ENCODE results near the gene UROC1.

Gene UROC1

GRCh38 chr3:126543457-126544061, 26.0 kb upstream of the UROC1 start:
- Histone ChIP-seq H3K56ac (ENCODE audit: low read length) (no peak overlapping the region), H2AK5ac (ENCODE audit: low read length) (no peak overlapping the region), H2BK120ac (ENCODE audit: low read depth, low read length) (no peak overlapping the region), H4K5ac (ENCODE audit: low read length) (no peak overlapping the region), H3K4me2 (ENCODE audit: low read length) (no peak overlapping the region), H3K23ac (ENCODE audit: low read length) (no peak overlapping the region), H2BK5ac (ENCODE audit: low read length) (no peak overlapping the region), H3K4me3 (ENCODE audit: low read length) (no peak overlapping the region), H3K4me1 (ENCODE audit: control insufficient read depth, low read depth, low read length) (no peaks in the 10 kb centered on the region), H3K27me3 (ENCODE audit: insufficient read depth, low read length, poor library complexity) (no peaks in the 10 kb centered on the region), H3K36me3 (ENCODE audit: control insufficient read depth, insufficient read depth, low read length) (no peaks in the 10 kb centered on the region), H2BK15ac (replicated peaks; ENCODE audit: low read depth) (no peak overlapping the region), H3K79me2 (ENCODE audit: control insufficient read depth, insufficient read depth, low read length) (no peaks in the 10 kb centered on the region), H4K8ac (ENCODE audit: low read depth, low read length) (no peak overlapping the region), H3K9ac (ENCODE audit: low read length) (no peak overlapping the region), H3K79me1 (ENCODE audit: low read length) (no peaks in the 10 kb centered on the region), H3K27ac (ENCODE audit: low read depth, low read length) (no peak overlapping the region), H3K18ac (ENCODE audit: low read length) (no peak overlapping the region), H3K4ac (ENCODE audit: low read depth, low read length) (no peak overlapping the region)
- no CpG with 5 or more reads among the region's 2 CpGs for WGBS (ENCODE audit: extremely low coverage, insufficient coverage, low lambda C conversion rate)
- no peak for DNase-seq

DNA sequence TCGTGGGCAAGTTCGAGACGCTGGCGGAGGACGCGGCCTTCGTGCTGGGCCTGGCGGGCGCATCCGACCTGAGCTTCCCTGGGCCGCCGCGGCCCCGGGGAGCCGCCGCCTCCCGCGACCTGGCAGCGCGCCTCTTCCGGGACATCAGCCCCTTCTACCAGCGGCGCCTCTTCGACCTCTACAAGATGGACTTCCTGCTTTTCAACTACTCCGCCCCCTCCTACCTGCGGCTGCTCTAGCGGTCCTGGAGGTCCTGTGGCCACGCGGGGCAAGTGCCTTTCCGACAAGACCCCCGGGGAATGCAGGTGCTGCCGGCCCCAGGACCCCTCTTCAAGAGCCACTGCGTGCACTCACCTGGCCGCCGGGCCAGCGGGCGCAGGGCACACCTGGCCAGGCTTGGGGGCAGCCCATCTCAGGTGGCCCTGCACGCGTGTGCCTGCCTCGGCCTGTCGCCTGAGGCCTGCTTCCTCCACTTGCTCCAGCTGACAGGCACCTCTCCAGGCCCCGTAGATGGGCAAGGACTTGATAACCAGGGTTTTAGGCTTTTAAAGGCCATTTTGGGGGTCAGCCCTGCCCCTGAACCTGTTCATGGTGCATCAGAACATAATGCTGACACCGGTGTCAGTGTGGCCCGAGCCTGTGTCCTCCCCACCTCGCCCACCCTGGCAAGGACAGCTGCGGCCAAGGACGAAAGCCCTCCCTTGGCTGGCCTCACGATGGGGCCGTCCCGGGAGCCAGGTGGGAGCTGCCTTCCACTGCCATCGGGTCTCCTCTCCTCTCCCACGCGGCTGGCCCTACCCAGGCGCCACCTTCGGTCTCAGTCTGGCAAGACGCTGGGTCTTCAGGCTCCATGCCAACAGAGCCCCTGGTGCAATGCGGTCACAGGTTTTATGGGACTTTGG, 25.0 kb upstream of the UROC1 start:
- DNase-seq = no peak
- Histone ChIP-seq H3K27me3 (ENCODE audit: insufficient read depth, low read length, poor library complexity) (no peaks in the 10 kb centered on the region), H3K23ac (ENCODE audit: low read length) (no peak overlapping the region), H3K4ac (ENCODE audit: low read depth, low read length) (no peak overlapping the region), H3K4me2 (ENCODE audit: low read length) (no peak overlapping the region), H4K5ac (ENCODE audit: low read length) (no peak overlapping the region), H2BK120ac (ENCODE audit: low read depth, low read length) (no peak overlapping the region), H3K56ac (ENCODE audit: low read length) (no peak overlapping the region), H3K18ac (ENCODE audit: low read length) (no peak overlapping the region), H3K79me1 (ENCODE audit: low read length) (no peaks in the 10 kb centered on the region), H3K79me2 (ENCODE audit: control insufficient read depth, insufficient read depth, low read length) (no peaks in the 10 kb centered on the region), H3K27ac (ENCODE audit: low read depth, low read length) (no peak overlapping the region), H3K9ac (ENCODE audit: low read length) (no peak overlapping the region), H4K8ac (ENCODE audit: low read depth, low read length) (no peak overlapping the region), H2AK5ac (ENCODE audit: low read length) (no peak overlapping the region), H3K36me3 (ENCODE audit: control insufficient read depth, insufficient read depth, low read length) (no peaks in the 10 kb centered on the region), H2BK5ac (ENCODE audit: low read length) (no peak overlapping the region), H3K4me3 (ENCODE audit: low read length) (no peak overlapping the region), H2BK15ac (replicated peaks; ENCODE audit: low read depth) (no peak overlapping the region), H3K4me1 (ENCODE audit: control insufficient read depth, low read depth, low read length) (no peaks in the 10 kb centered on the region)
- no CpG with 5 or more reads among the region's 57 CpGs for WGBS (ENCODE audit: extremely low coverage, insufficient coverage, low lambda C conversion rate)

DNA sequence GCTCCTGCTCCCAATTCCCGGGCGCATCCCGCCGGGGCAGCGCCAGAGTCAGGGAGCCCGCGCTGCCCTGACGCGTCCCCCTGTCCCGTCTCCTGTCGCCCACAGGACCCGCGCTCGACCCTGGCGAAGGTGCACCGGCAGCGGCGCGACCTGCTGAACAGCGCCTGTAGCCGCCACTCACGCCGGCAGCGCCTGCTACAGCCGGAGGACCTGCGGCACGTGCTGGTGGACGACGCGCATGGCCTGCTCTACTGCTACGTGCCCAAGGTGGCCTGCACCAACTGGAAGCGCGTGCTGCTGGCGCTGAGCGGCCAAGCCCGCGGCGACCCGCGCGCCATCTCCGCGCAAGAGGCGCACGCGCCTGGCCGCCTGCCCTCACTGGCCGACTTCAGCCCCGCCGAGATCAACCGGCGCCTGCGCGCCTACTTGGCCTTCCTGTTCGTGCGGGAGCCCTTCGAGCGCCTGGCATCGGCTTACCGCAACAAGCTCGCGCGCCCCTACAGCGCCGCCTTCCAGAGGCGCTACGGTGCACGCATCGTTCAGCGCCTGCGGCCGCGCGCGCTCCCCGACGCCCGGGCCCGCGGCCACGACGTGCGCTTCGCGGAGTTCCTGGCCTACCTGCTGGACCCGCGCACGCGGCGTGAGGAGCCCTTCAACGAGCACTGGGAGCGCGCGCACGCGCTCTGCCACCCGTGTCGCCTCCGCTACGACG, 24.2 kb upstream of the UROC1 start:
- Histone ChIP-seq H3K27me3 (ENCODE audit: insufficient read depth, low read length, poor library complexity) (no peaks in the 10 kb centered on the region), H2BK5ac (ENCODE audit: low read length) (no peak overlapping the region), H3K4me2 (ENCODE audit: low read length) (no peak overlapping the region), H2AK5ac (ENCODE audit: low read length) (no peak overlapping the region), H4K8ac (ENCODE audit: low read depth, low read length) (no peak overlapping the region), H3K79me2 (ENCODE audit: control insufficient read depth, insufficient read depth, low read length) (no peaks in the 10 kb centered on the region), H3K4ac (ENCODE audit: low read depth, low read length) (no peak overlapping the region), H3K56ac (ENCODE audit: low read length) (no peak overlapping the region), H3K36me3 (ENCODE audit: control insufficient read depth, insufficient read depth, low read length) (no peaks in the 10 kb centered on the region), H4K5ac (ENCODE audit: low read length) (no peak overlapping the region), H2BK15ac (replicated peaks; ENCODE audit: low read depth) (no peak overlapping the region), H3K18ac (ENCODE audit: low read length) (no peak overlapping the region), H2BK120ac (ENCODE audit: low read depth, low read length) (no peak overlapping the region), H3K27ac (ENCODE audit: low read depth, low read length) (no peak overlapping the region), H3K4me1 (ENCODE audit: control insufficient read depth, low read depth, low read length) (no peaks in the 10 kb centered on the region), H3K23ac (ENCODE audit: low read length) (no peak overlapping the region), H3K4me3 (ENCODE audit: low read length) (no peak overlapping the region), H3K79me1 (ENCODE audit: low read length) (no peaks in the 10 kb centered on the region), H3K9ac (ENCODE audit: low read length) (no peak overlapping the region)
- DNase-seq = no peak
- no CpG with 5 or more reads among the region's 101 CpGs for WGBS (ENCODE audit: extremely low coverage, insufficient coverage, low lambda C conversion rate)

DNA sequence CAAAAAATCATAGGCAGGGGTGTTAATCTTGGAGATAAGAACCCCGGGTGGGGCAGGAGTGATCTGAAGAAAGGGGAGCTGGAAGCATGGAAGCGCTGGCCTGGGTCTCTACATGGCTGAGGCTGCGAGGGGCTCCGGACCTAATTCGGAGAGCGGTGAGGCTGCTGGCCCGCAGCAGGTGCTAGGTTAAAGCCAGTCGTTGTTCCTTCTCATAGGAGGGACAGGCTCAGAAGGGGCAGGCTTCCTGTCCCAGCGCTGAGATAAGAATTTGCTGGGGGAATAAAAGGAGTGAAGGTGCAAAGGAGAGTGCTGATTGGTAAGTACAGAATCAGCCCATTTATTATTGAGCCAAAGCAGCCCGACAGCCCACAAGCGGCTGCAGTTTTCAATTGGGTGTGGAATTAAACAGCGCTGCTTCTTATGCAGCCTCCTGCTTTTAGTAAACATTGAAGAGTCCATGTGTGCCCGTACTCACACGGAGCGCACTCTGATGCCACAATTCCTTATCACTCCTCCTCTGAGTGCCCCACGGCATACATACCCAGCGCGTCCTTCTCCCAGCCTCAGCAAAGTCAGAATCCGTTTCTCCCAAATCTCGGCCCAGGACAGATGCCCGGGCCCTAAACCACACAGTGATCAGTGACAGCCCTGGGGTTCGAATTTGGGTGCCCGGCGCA, 23.5 kb upstream of the UROC1 start:
- no peak overlapping the region for H3K4me3 ChIP-seq (ENCODE audit: low read length)
- H3K79me1 ChIP-seq (ENCODE audit: low read length) = no peaks in the 10 kb centered on the region
- H3K18ac ChIP-seq (ENCODE audit: low read length) = no peak overlapping the region
- H3K56ac ChIP-seq (ENCODE audit: low read length) = no peak overlapping the region
- H3K36me3 ChIP-seq (ENCODE audit: control insufficient read depth, insufficient read depth, low read length) = no peaks in the 10 kb centered on the region
- H2BK5ac ChIP-seq (ENCODE audit: low read length) = no peak overlapping the region
- H3K27ac ChIP-seq (ENCODE audit: low read depth, low read length) = no peak overlapping the region
- H3K27me3 ChIP-seq (ENCODE audit: insufficient read depth, low read length, poor library complexity) = no peaks in the 10 kb centered on the region
- H3K4me2 ChIP-seq (ENCODE audit: low read length) = no peak overlapping the region
- H3K79me2 ChIP-seq (ENCODE audit: control insufficient read depth, insufficient read depth, low read length) = no peaks in the 10 kb centered on the region
- H3K9ac ChIP-seq (ENCODE audit: low read length) = no peak overlapping the region
- DNase-seq = no peak
- no CpG with 5 or more reads among the region's 24 CpGs for WGBS (ENCODE audit: extremely low coverage, insufficient coverage, low lambda C conversion rate)
- no peak overlapping the region for H2BK120ac ChIP-seq (ENCODE audit: low read depth, low read length)
- H4K5ac ChIP-seq (ENCODE audit: low read length) = no peak overlapping the region
- H3K4me1 ChIP-seq (ENCODE audit: control insufficient read depth, low read depth, low read length) = no peaks in the 10 kb centered on the region
- no peak overlapping the region for H3K23ac ChIP-seq (ENCODE audit: low read length)
- H2BK15ac ChIP-seq (replicated peaks; ENCODE audit: low read depth) = no peak overlapping the region
- no peak overlapping the region for H4K8ac ChIP-seq (ENCODE audit: low read depth, low read length)
- no peak overlapping the region for H3K4ac ChIP-seq (ENCODE audit: low read depth, low read length)
- no peak overlapping the region for H2AK5ac ChIP-seq (ENCODE audit: low read length)

DNA sequence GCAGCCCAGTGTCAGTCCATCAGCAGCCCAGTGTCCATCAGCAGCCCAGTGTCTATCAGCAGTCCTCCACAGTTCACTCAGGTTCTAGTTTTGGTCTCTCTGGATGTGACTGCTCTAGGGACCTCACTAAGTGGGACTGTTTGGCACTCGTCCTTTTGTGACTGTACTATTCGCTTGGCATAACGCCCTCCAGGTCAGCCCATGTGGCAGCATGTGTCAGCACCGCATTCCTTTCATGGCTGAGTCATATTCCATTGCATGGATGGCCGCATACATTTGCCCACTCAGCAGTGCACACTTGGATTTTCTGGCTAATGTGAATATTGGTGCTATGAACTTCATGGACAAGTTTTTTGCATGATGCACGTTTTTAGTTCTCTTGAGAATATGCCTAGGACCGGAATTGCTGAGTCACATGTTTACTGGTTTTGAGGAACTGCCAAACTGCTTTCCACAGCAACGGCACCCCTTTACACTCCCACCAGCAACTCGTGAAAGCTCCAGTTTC, 22.8 kb upstream of the UROC1 start:
- no peaks in the 10 kb centered on the region for H3K27me3 ChIP-seq (ENCODE audit: insufficient read depth, low read length, poor library complexity)
- no peak overlapping the region for H3K9ac ChIP-seq (ENCODE audit: low read length)
- H3K4ac ChIP-seq (ENCODE audit: low read depth, low read length) = no peak overlapping the region
- no peaks in the 10 kb centered on the region for H3K4me1 ChIP-seq (ENCODE audit: control insufficient read depth, low read depth, low read length)
- H3K27ac ChIP-seq (ENCODE audit: low read depth, low read length) = no peak overlapping the region
- H3K36me3 ChIP-seq (ENCODE audit: control insufficient read depth, insufficient read depth, low read length) = no peaks in the 10 kb centered on the region
- no peak overlapping the region for H4K8ac ChIP-seq (ENCODE audit: low read depth, low read length)
- H3K79me2 ChIP-seq (ENCODE audit: control insufficient read depth, insufficient read depth, low read length) = no peaks in the 10 kb centered on the region
- H3K4me2 ChIP-seq (ENCODE audit: low read length) = no peak overlapping the region
- no peak overlapping the region for H3K23ac ChIP-seq (ENCODE audit: low read length)
- no peak overlapping the region for H3K18ac ChIP-seq (ENCODE audit: low read length)
- H4K5ac ChIP-seq (ENCODE audit: low read length) = no peak overlapping the region
- no CpG with 5 or more reads among the region's 9 CpGs for WGBS (ENCODE audit: extremely low coverage, insufficient coverage, low lambda C conversion rate)
- no peak overlapping the region for H2BK15ac ChIP-seq (replicated peaks; ENCODE audit: low read depth)
- H3K79me1 ChIP-seq (ENCODE audit: low read length) = no peaks in the 10 kb centered on the region
- no peak overlapping the region for H2AK5ac ChIP-seq (ENCODE audit: low read length)
- no peak overlapping the region for H2BK5ac ChIP-seq (ENCODE audit: low read length)
- H3K56ac ChIP-seq (ENCODE audit: low read length) = no peak overlapping the region
- no peak overlapping the region for H2BK120ac ChIP-seq (ENCODE audit: low read depth, low read length)
- H3K4me3 ChIP-seq (ENCODE audit: low read length) = no peak overlapping the region
- no peak for DNase-seq

Measured in mesendoderm (in vitro differentiated cells).